ENCODE data around the gene JAKMIP1.
A peak's percentile ranks its signal among the peaks of the same experiment; 100 is the strongest.

The JAKMIP1 gene

GRCh38 chr4:6177587-6178197 is 22.7 kb downstream of the JAKMIP1 start:
- DNase-seq: peak; percentile 52 to 61

DNA sequence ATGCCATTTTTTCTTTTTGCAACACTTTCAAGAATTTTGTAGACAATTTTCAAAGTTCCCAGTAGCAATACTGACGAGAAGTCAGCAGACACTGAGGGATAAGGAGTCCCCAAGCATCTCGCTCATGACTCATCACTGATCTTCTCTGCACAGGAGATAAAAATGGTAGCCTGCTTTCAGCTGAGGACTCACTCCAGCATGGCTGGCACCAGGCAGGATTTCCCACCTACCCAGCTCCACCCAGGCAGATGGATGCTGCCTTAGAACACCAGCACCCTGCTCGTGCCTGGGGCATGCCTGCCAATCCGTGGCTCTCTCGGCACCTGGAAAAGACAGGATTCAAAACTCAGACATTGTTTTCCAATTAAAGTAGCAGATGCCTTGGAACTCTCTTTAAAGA is 24.9 kb downstream of the JAKMIP1 start:
- DNase-seq: no peak

GRCh38 chr4:6172927-6173200 is 27.5 kb downstream of the JAKMIP1 start:
- DNase-seq: no peak

DNA sequence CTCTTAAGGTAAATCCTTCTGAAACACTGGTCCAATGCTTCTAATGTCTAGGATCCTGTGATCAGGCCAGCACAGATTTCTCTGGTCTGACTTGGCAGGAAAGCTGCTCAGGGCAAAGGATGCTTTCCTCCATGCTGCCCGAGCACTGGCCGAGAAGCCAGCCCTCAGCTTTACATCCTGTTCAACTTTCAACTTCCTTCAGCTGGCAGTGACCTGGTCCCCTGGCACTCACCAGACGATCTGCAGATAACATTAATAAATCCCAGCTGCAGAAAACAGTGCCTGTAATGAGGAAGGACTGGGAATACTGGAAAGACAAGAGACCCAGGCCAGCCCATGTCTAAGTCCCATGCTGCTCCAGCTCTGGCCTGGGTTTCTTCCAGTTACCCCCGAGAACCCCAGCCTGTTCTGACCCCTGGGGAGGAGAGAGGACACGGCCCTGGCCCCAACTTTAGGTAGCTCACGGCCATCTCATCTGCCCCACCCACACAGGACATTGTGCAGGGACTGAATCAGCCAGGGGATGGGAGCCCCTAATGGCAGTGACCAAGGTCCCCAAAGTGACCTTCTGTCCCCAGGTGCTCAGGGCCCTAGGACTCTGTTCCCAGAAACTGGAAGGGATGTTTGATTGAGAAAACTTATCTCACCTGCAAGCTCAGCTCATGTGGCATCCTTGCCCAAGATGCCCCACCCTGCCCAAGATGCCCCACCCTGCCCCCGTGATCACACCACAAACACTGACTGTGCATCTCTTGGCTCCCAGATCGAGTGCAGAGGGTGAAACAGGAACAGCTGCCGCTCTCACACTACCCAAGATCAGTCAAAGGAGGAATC is 28.0 kb downstream of the JAKMIP1 start:
- peak in 1 of 2 experiments; percentile 19 for DNase-seq

GRCh38 chr4:6169239-6169638 is 31.1 kb downstream of the JAKMIP1 start:
- DNase-seq: no peak

GRCh38 chr4:6165766-6166165 is 34.6 kb downstream of the JAKMIP1 start:
- no peak for DNase-seq

DNA sequence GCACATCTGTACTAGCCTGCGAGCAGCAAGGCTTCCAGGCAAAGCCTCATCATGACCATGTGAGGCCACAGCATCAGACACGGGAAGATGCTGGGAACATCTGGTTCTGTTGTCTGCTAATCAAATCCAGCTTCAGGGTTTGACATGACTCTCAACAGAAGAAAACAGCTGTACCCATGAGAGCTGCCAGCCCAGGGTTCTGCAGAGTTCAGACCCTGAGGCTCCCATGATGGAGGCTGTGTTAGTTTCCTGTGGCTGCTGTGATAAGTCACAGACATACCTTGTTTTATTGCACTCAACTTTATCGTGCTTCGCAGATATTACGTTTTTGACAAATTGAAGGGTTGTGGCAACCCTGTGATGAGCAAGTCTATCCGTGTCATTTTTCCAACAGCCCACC is 37.5 kb downstream of the JAKMIP1 start:
- DNase-seq: no peak

- DNase-seq: no peak
Observed at GRCh38 chr4:6161921-6162464, 38.4 kb downstream of the JAKMIP1 start.

DNA sequence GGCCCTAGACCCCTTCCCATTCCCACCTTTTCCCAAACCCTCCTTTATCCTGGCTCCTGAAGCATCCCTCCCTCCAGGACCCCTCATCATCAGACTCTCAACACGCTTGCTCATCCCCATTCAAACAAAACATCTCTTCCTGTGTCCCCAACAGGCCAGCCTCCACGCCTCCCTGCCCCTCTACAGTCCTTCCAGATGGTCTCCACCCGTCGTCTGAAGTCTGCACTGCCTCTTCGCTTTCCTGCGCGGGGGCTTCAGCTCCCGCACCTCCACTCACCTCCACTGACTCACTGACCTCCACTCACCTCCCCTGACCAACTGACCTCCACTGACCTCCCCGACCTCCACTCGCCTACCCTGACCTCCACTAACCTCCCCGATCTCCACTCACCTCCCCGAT is 39.8 kb downstream of the JAKMIP1 start:
- DNase-seq: no peak

DNA sequence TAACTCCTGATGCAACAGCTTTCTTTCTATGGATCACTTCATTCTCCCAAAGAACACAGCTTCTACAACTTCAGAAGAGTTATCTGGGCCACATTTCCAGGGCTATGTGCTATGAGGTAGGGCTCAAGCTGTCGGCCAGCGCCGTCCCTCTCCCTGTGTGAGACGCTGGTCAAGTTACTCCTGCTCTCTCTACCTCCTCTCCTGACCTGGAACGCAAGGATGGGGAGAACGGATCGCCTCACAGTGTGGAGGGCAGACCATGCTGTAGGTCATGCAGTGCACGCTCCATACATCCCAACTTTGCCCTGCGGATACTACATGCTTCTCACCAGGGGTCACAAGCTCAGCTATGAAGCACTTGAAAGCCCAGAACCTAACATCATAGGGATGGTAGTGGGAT is 42.4 kb downstream of the JAKMIP1 start:
- DNase-seq: no peak

GRCh38 chr4:6155996-6156750 is 44.2 kb downstream of the JAKMIP1 start:
- DNase-seq: no peak

DNA sequence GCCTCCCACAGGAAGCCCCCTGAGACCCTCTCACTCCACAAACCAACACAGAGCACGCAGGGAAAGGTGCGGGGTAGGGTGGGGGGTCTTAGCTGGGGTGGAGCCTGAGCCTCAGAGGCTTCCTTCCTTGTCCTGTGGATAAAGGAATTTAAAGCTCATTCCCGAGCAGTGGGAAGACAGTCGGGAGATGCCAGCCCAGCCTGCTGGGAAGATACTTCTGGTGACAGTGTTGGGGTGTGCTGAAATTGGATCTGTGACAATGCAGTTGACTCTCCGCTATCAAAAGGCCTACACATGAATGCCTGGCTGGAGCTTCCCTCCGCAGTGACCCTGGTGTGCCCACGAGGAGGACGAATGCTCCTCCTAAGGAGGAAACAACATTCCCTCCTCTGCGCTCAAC is 45.5 kb downstream of the JAKMIP1 start:
- no peak for DNase-seq

GRCh38 chr4:6153874-6154273 is 46.5 kb downstream of the JAKMIP1 start:
- DNase-seq: no peak

DNA sequence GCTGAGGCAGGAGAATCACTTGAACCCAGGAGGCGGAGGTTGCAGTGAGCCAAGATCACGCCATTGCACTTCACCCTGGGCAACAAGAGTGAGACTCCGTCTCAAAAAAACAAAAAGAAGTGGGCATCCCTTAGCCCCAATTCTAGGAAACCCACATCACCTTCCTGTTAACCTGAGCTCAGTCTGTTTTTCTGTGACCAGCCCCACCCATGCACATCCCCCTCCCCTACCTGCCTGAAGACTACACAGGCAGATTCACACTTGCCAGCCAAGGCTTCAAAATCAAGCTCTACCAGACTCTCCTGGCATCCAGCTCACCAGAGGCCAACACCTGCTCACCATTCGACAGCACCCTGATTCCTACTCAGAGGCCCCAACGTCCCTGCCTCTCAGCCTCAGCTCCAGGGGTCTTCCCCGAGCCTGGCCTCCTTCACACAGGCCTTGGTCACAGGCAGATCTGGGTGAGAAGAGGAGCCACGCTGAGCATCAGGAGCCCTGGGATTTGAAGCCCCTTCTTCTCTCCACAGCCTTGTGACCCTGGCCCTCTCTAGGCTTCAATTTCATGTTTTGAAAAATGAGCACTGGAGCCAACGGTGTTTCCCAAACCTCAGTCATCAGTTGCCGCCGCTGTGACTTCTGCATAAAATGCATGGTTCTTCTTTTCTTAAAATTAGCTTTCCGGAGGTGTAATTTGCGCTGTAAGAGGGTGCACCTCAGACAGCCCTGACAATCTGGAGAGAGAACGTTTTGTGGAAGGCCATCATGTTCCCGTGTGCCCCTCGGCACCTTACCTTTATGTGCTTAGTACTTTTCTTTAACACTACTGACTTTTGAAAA is 47.3 kb downstream of the JAKMIP1 start:
- DNase-seq: no peak

DNA sequence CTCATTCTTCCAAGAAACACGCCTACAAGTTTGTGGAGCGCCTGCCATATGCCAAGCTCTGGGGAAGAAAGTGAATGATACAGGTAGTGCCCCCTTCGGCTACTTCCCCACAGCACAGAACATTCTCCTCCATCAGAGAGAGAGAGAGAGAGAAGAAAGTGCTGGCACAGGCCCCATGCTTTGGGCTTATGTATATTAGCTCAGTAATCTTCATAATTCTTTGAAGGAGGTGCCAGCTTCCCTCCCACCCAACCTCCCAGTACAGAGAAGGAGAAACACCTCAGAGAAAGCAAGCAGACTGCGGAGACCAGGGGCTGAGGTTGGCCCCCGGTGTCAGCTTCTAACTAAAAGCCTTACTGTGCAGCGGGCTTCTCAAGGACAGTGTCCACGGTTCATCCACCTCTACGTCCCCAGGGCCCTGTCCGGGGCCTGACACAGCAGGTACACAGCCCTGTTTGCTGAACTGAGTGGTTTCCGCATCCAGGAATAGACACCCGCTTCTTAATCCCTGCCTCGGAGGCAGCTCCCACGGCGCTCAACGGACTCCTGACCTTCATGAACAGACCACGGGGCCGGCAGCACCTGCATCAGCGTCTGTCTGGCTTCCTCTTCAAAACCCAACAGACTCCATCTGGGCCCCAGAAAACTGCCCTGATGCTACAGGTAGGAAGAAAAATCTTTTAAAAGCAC is 50.2 kb downstream of the JAKMIP1 start:
- DNase-seq: no peak

DNA sequence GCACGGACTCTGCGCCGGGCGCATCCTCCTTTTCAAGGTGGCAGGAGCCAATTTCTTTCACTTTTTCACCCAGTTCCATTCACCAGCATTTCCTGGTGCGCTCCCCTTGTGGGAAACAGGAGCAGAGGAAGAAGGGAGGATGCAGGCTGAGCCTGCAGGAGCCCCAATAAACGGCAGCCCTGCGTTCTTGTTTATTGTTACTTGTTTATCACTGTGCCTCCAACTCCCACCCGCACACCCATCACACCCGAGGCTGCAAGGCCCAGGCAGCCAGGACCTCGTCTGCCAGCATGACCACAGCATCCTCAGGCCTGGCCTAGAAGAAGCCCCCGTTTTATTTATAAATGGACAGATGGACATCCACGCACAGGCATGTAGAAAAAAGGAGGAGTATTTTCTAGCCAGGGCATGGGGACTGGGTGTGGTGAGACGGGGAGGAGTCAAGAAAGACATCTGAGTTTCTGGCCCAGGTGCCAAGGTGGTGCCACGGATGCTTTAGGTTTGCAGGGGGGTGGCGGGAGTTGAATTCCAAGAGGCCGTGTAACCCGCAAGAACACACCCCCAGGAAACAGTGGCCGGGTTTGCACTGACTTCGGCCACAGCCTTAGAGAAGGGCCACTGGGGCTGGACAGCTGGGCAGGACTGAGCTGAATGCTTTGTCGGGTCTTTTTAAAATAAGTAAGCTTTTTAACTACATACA is 51.7 kb downstream of the JAKMIP1 start:
- no peak for DNase-seq

DNA sequence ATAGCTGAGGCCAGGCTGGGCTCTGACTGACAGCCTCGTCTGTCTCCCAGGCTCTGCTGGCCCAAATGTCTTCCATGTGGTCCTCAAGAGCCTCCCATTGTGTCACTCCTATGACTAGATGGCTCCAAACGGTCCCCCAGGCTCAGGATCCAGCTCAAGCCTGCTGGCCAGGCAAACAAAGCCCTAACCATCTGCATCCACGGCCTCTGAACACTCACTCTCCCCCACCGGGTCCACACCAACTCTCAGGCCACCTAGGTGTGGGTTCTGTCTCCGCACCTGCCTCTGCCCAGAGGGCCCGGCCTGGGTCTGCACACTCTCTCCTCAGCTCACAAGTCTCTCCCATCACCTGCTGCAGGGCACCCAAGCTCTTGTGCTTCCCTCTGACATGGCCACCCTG is 52.9 kb downstream of the JAKMIP1 start:
- DNase-seq: no peak

DNA sequence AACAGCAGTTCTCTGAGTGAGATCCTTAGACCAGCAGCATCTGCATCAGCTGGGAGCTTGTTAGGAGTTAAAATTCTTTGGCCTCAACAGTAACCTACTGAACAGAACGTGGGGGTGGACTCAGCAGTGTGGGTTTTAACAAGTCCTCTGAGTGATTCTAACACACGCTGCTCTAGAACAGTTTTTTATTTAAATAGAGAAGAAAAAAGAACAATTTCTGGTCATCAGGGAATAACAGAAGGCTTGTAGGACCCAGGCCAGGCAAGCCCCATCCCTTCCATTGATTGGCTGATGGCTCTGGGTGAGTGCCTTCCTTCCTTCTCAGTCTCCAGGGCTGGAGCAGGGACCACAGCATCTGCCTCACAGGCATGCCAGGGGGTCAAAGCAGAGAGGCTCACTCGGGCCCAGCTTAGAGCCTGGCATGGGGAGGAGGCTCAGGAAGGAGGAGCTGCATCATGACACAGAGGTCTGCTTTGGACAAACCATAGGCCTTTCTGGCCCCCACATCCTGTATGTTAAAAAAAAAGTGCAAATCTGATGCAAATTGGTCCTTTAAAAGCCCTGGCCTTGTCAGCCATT is 56.7 kb downstream of the JAKMIP1 start:
- DNase-seq: no peak

DNA sequence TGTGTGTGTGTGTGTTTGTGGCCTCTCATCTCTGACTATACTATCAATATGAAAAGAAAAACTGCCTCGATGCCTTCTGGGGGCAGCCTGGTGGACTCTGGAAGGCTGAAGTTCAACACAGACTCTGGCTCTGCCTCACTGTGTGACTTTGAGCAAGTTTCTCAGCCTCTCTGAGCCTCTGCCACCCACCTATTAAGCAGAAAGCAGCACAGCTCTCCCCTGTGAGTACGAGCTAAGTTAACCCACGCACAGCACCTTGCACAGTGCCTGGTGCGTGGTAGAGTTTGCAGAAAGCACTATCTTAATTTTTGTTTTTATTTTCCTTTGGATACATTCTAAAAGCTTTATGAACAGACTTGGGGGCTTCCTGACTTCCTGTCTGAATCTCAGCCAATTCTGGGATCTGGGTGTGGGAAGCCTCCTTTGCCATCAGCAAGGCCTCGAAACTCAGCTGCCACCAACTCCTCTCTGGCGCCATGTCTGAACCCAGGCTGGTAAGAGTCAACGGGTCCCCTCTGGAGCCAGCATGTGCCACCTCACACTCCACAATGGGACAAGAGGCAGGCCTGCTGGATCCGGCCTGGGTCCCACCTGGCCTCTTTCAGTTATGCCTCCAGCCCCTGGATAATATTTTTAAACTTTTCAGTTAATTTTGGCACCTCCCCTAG is 57.3 kb downstream of the JAKMIP1 start:
- no peak for DNase-seq

DNA sequence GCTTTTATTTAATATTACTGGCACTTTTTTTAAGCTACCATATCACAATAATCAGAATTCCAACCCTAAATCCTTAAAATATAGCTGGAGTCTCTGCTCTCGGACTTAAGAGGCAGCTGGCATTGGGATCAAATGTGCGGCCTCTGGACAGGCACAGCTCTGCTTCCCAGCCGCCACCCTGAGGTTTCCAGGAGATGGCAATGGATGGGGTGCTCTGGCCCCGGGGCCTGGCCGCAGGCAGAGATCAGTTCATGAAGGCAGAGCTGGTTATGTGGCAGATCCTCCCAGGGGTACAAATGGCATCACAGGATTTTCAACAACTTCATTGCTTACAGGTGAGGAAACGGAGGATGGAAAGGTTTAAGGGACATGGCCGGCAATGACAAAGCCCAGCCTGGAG is 57.8 kb downstream of the JAKMIP1 start:
- no peak for DNase-seq

GRCh38 chr4:6141554-6141953 is 58.8 kb downstream of the JAKMIP1 start:
- DNase-seq: no peak
